Hematopoietic multipotent progenitor cell treated with erythropoietin and hydrocortisone succinate and interleukin-3 and kit ligand, for 8 days (in vitro differentiated cells): ENCODE data around the gene GIGYF2.
"Not testable (repeated sequence)": the region's sequence is repeated elsewhere in the genome, so short reads cannot be mapped to it uniquely, and the experiment has no call there.

Source experiments
- DNase-seq: peaks from one replicate; pipeline ENCODE4 v3.0.0-alpha.2; 2015

GIGYF2 gene

DNA sequence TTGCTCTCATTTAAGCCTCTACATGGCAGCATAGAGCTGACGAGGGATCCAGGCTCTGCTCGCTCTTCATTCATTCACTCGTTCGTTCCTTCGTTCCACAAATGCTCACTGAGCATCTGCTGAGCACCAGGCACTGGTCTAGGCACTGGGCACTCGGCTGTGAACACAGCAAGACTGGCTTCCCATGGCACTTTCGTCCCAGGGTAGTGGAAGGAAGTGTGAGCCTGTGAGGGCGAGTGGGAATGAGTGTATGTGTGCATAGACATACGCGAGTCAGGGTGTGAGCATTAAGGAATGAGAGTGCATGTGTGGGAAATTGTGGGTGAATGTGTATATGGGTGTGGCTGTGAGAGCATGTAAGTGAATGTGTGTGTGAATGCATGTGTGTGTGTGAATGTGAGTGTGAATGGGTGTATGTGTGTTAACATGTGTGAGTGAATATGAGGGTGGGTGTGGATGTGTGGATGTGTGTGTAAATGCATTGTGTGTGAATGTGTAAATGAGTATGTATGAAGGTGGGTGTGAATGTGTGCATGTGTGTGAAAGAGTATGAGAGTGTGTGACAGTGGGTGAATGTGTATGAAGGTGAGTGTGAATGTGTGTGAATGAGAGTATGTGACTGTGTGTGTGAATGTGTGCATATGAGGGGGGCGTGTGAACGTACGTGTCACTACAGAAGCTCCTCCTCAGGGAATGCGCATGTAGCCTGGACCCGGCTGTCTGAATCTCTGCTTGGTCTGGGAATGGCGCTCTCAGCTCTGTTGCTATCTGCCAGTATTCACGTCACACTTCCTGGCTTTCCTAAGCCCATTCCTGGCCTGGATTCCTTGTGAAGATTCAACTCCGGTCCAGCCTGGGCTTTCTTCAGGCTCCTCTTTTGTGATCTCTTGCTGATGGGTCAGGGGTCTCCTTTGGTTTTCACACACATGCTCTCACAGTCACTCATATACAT is 201.7 kb downstream of the GIGYF2 start:
- DNase-seq: no peak

DNA sequence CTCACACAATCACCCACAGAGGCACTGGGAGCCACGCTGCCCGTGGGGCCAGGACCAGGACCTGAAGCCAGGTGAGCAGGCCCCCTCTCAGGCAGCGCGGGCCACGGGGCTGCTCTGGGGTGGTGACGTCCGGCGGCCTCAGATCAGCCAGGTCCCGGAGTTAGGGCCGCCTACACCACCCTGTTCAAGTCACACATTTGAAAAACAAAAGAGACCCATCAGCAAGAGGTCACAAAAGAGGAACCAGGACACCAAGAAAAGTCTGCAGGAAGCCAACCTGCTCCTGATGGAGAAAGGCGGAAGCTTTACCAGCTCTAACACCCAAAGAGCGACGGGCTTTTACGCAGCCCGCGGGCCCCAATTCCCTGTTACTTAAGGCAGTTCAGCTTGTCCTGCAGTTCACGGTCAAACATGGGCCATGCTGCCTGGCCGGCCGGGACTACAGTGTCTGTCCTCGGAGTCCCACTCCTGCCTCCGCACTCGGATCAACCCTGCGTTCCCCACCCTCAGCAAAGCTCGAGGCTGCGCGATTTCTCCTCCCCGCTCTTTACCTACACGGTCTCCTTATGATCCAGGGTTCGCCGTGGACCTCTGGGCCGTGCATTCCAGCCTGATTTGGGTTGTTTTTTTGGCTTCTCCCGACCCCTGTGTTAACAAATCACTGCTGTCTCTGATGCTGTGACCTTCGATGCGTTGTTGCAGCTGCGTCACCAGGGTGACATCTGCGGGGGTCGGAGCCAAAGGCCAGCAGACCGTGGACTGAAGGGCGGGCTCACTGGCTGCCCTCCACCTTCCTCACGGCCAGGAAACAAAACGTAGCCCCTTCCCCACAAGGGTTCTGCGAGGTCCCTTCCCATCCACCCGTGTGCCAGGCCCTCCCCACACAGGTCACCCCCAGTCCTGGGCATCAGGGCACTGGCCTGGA is 203.9 kb downstream of the GIGYF2 start:
- no peak for DNase-seq

DNA sequence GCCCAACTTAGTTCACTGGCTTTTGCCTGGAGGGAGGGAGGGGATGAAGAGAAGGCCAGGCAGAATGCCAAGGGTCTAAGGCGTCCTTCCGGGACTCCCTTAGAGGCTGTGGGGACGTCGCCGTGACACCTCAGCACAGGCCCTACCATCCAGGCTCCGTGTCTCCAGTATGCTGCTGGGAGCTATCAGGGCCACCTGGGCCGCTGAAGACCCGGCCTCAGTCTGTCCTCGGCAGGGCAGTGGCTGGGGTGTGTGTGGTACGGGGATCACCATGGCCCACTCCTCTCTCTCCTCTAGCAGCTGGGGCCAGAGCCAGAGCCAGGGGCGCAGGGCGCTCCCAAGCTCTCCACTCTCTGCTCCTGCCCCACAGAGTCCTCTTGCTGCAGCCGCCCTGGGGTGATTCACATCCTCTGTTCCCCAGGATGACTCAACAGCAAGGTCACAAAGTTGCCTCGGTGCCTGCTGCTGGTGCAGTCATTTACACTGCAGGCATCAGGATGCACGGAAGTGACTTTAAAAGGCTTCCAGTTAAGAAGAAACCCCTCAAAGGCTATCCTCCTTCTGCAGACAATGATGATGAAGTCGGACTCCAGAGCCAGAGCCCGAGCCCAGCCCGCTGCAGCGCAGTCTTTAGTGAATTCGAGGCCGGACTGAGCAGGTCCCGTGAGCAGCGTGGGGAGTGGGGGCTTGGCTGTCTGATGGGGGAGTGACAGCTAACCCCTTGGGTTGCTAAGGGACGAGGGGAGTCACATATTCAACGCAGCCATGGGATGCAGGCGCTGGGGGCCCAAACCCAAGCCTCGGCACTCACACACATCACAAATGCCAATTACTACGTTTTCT is 204.8 kb downstream of the GIGYF2 start:
- DNase-seq: no peak

DNA sequence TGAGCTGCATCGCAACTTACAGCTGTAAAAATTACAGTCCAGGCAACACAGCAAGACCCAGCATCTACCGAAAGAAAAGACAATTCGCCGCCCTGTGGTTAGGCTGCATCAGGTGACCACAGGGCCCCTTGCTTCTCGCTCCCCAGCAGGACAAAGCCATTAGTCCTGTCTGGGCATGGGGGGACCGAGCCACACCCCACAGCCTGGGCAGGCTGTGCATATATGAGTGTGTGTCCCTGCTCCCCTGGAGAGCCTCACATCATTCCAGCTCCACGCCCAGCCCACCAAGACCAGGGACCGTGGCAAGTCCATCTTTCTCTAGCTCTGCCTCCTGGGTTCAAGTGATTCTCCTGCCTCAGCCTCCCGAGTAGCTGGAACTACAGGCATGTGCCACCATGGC is 206.9 kb downstream of the GIGYF2 start:
- DNase-seq: no peak

DNA sequence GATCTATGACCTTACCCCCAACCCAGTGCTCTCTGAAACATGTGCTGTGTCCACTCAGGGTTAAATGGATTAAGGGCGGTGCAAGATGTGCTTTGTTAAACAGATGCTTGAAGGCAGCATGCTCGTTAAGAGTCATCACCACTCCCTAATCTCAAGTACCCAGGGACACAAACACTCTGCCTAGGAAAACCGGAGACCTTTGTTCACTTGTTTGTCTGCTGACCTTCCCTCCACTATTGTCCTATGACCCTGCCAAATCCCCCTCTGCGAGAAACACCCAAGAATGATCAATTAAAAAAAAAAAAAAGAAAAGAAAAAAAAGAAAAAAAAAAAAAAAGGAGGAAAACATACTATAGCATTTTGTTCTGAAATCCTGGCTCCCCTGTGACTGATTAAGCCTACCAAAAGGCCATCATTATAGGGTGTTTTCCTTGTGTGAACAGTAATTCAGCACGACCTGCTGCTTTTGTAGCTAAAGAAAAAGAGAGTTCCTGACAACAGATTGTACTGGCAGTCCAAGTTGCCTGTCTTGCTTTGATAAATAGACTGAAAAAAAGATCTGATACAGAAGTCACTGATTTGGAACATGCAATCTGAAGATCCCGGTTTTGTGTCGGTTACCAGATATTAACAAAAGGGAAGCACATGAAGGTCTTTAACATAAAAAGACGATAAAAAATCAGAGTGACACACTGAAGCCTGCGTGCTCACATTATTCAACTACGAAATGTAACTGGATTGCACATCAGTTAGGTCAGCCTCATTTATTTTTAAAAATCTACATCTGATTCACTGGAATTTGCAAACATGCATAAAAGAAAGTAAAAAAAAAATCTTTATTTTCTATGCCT is 210.0 kb downstream of the GIGYF2 start:
- not testable (repeated sequence) for DNase-seq

DNA sequence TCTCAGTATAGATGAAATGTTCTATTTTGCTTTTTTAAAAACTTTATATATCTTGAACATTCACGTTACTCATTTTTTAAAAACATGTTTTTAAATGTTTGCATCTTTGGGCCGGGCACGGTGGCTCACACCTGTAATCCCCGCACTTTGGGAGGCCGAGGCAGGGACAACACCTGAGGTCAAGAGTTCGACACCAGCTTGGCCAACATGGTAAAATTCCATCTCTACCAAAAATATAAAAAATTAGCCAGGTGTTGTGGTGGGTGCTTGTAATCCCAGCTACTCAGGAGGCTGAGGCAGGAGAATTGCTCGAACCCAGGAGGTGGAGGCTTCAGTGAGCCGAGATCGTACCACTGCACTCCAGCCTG is 210.6 kb downstream of the GIGYF2 start:
- not testable (repeated sequence) for DNase-seq

DNA sequence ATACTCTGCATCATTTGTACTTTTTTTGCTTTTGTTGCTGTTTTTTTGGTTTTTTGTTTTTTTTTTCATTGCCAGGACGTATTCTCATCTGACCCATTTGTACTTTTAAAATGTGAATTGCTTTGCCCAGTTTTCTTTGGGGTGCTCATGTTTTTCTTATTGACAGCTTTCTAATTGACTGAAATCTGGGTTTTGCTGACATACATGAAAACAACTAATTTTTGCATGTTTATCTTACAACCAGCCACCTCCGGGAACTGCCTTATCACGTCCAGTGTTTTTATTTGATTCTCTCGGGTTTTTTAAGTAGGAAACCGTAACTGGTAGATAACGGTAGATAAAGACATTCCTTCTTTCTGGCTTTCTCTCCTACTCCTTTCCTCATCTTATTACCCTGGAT is 211.6 kb downstream of the GIGYF2 start:
- no peak for DNase-seq
